Common myeloid progenitor, CD34-positive (primary cell): ENCODE results near the gene COL27A1.

Experiments
- CTCF ChIA-PET: fragments of 350-600 bp; sonication (Branson Sonifier 250); formaldehyde crosslinking; loops from one replicate; lab custom pipeline; 2021; ENCODE audit warnings: antibody characterized with exemption; lab: Charles Lee
- POLR2A ChIA-PET: fragments of 350-600 bp; sonication (Branson Sonifier 250); formaldehyde crosslinking; loops from one replicate; lab custom pipeline; 2021; ENCODE audit warnings: antibody characterized with exemption; lab: Charles Lee
- DNase-seq, 3 donors: peaks; one replicate each; pipeline versions ENCODE4 v3.0.0 to v3.0.0-alpha.2; 2013
- H3K27ac ChIP-seq, 2 experiments: 1 replicate in 1 of 2; 2 replicates in 1 of 2; pipeline ENCODE4 v1.7.0; 2013; ENCODE audit warnings: inconsistent platforms in 2 of 2, low read length in 2 of 2, mild to moderate bottlenecking in 2 of 2, low read depth in 1 of 2, moderate library complexity in 1 of 2; ENCODE audit not compliant: severe bottlenecking in 2 of 2, insufficient read depth in 1 of 2, poor library complexity in 1 of 2
- H3K27me3 ChIP-seq, 5 experiments: replicated peaks in 2 of 5; 1 replicate in 3 of 5; 2 replicates in 2 of 5; pipeline versions ENCODE4 v1.6.1 to v1.7.0; 2013; ENCODE audit warnings: low read length in 4 of 5, mild to moderate bottlenecking in 2 of 5, moderate library complexity in 2 of 5, inconsistent platforms in 1 of 5; ENCODE audit not compliant: insufficient read depth in 5 of 5, control insufficient read depth in 4 of 5
- H3K36me3 ChIP-seq, 4 experiments: 1 replicate in 2 of 4; 2 replicates in 2 of 4; pipeline versions ENCODE4 v1.6.1 to v1.7.0; 2013; ENCODE audit warnings: low read length in 3 of 4, control low read depth in 1 of 4, mild to moderate bottlenecking in 1 of 4; ENCODE audit not compliant: control insufficient read depth in 4 of 4, insufficient read depth in 4 of 4
- H3K4me1 ChIP-seq, 4 experiments: 1 replicate in 3 of 4; 2 replicates in 1 of 4; pipeline versions ENCODE4 v1.6.1 to v1.7.1; 2013; ENCODE audit warnings: low read length in 3 of 4, mild to moderate bottlenecking in 3 of 4, control low read depth in 1 of 4, inconsistent platforms in 1 of 4, moderate library complexity in 1 of 4; ENCODE audit not compliant: control insufficient read depth in 4 of 4, insufficient read depth in 4 of 4; ENCODE audit errors: control extremely low read depth in 1 of 4
- H3K4me3 ChIP-seq, 7 experiments: 1 replicate in 4 of 7; 2 replicates in 3 of 7; pipeline versions ENCODE4 v1.5.1 to v1.7.0; 2013; ENCODE audit warnings: mild to moderate bottlenecking in 7 of 7, low read length in 6 of 7, moderate library complexity in 6 of 7, inconsistent platforms in 2 of 7, low read depth in 2 of 7, control low read depth in 1 of 7; ENCODE audit not compliant: insufficient read depth in 4 of 7, control insufficient read depth in 1 of 7; ENCODE audit errors: extremely low read depth in 1 of 7
- H3K9me3 ChIP-seq, 5 experiments: 1 replicate in 4 of 5; 2 replicates in 1 of 5; pipeline versions ENCODE4 v1.6.1 to v1.7.1; 2013; ENCODE audit warnings: low read length in 4 of 5, mild to moderate bottlenecking in 2 of 5, inconsistent platforms in 1 of 5, low read depth in 1 of 5, moderate library complexity in 1 of 5; ENCODE audit not compliant: control insufficient read depth in 4 of 5, insufficient read depth in 2 of 5; ENCODE audit errors: control extremely low read depth in 1 of 5
- WGBS: methylation state at CpG from one replicate; pipeline ENCODE4 v1.1.5; 2013; ENCODE audit not compliant: insufficient coverage; 5-methylcytosine and 5-hydroxymethylcytosine counted together

COL27A1 gene

DNA sequence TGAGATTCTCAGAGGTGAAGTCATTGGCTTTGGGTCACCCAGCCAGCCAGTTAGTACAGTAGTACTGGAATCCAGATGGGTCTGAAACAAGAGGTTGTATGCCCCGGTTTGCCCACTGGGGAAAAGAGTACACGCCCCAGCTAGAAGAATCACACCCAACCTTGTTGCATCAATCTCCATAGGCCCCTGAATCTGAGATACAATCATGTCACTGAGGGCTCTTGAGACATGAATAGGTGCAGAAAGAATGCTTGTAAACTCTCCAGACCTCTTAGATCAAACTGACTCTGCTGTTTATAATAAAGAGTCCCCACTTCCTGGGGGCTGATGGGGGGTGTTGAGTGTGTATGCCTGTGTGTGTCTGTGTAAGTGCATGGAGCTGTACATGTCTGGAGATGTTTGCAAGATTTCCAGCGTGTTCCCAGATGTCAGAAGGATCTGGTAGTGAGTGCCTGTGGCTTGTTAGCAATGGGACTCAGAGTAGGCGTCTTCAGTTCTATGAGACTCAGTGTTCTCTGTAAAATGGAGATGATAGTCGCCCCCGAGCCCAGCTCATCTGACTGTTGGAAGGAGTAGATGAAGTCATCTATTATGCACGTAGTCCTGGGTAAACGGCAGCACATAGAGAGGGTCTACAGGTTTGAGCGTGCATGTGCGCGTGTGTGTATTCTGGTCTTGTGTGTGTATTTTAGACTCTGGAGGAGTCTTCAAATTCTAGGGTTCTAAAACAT, 48.2 kb downstream of the COL27A1 start:
- no peak overlapping the region for H3K4me3 ChIP-seq
- no peaks in the 10 kb centered on the region for H3K36me3 ChIP-seq
- POLR2A ChIA-PET = no interaction called here
- H3K27ac ChIP-seq = no peak overlapping the region
- H3K4me1 ChIP-seq = no peaks in the 10 kb centered on the region
- 97% methylated on average over 11 of the region's 11 CpGs for WGBS
- CTCF ChIA-PET = no interaction called here
- no peak for DNase-seq
- H3K27me3 ChIP-seq = peaks cover 0 to 1% (median 0%) of the 10 kb centered on the region in 5 experiments
- H3K9me3 ChIP-seq = no peaks in the 10 kb centered on the region

DNA sequence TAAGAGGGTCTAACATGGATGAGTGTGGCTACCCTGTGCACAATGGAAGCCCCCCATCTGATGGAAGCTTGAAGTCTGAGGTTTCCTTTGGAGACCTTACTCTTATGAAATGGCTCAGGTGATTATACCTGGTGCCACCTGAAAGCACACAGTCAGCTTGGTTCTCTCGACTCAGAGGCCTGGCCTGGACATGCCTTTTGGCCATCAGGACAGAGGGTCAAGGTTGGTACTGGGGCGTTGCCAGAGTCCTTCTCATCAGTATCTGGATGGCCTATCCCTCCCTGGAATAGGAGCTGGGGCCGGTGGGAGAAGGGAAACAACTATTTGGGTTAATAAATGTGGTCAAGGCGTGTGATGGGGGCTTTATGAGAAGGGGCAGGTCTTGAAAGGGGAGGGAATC, 48.9 kb downstream of the COL27A1 start:
- no peak for DNase-seq
- H3K36me3 ChIP-seq = no peaks in the 10 kb centered on the region
- ChIA-PET POLR2A (no interaction called here), CTCF (no interaction called here)
- no peak overlapping the region for H3K4me3 ChIP-seq
- H3K27me3 ChIP-seq = peaks cover 0 to 1% (median 0%) of the 10 kb centered on the region in 5 experiments
- H3K4me1 ChIP-seq = no peaks in the 10 kb centered on the region
- H3K9me3 ChIP-seq = no peaks in the 10 kb centered on the region
- no peak overlapping the region for H3K27ac ChIP-seq
- WGBS = 100% methylated on average over 3 of the region's 4 CpGs

DNA sequence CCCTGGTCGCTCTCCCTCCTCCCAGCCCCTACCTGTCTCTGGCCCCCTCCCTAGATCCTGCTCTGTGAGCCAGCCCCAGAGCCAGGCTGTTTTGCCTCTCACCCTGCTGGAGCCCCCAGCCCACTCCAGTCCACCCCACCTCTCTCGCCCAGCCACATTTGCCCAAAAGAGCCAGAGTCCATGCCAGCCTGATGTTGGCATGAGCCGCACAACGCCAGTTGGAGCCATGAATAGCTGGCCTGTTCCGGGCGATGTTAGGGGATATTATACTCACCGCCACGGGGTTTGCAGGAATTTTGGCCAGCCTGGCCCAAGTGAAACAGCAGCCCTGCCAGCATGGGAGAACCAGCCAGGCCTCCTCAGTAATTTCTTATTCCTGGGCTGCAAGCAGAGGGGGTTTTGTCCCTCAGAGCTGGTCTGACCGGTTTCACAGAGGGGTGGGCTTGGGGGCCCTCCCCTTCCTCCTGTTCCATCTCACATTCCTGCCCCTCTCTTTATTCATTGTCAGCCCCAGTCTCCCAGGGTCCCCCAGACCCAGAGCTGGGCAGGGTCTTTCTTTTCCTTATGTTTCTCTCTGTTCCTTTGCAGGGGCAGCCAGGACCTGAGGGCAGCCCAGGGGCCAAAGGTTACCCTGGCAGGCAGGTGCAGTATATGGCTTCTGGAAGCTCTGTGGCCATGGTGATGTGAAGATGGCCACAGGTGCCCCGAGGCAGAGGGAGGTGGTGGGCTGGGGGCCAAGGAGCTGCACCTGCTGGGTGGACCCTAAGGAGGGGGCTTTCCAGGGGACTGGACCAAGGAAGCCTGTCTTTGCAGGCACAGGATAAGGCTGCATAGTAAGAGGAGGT, 50.1 kb downstream of the COL27A1 start:
- Histone ChIP-seq H3K4me1 (no peaks in the 10 kb centered on the region), H3K27ac (no peak overlapping the region), H3K36me3 (no peaks in the 10 kb centered on the region), H3K4me3 (no peak overlapping the region), H3K27me3 (peaks cover 0 to 1% (median 0%) of the 10 kb centered on the region in 5 experiments), H3K9me3 (no peaks in the 10 kb centered on the region)
- ChIA-PET CTCF (no interaction called here), POLR2A (no interaction called here)
- WGBS = 95% methylated on average over 10 of the region's 10 CpGs
- DNase-seq = no peak

DNA sequence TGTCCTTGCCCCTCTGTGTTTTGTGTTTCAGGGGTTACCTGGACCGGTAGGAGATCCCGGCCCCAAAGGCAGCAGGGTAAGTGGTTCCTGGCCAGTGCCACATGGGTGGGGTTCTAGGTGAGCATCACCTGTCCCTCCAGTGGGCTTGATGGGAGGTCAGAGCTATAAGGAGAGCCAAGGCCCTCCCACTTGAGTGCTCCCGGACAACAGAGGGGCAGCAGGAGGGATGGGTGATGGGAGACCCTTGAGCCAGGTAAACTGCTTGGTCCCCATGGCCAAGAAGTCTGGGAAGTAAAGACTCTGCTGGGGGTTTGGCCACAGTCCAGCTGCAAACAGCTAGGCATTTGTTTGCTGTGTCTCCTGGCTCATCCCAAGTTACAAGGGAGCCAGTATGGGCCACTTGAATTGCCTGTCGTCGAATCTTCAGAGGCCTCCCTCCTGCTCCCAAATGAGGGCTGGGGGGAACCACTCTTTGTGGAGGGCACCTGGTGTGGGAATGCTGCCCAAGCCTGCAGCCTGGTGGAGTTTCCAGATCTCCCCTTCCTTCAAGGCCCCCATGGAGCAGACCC, 51.0 kb downstream of the COL27A1 start:
- H3K27me3 ChIP-seq = peaks cover 0 to 1% (median 0%) of the 10 kb centered on the region in 5 experiments
- ChIA-PET POLR2A (no interaction called here), CTCF (no interaction called here)
- no peak overlapping the region for H3K4me3 ChIP-seq
- 96% methylated on average over 4 of the region's 5 CpGs for WGBS
- H3K4me1 ChIP-seq = no peaks in the 10 kb centered on the region
- H3K27ac ChIP-seq = no peak overlapping the region
- no peak for DNase-seq
- no peaks in the 10 kb centered on the region for H3K9me3 ChIP-seq
- no peaks in the 10 kb centered on the region for H3K36me3 ChIP-seq

DNA sequence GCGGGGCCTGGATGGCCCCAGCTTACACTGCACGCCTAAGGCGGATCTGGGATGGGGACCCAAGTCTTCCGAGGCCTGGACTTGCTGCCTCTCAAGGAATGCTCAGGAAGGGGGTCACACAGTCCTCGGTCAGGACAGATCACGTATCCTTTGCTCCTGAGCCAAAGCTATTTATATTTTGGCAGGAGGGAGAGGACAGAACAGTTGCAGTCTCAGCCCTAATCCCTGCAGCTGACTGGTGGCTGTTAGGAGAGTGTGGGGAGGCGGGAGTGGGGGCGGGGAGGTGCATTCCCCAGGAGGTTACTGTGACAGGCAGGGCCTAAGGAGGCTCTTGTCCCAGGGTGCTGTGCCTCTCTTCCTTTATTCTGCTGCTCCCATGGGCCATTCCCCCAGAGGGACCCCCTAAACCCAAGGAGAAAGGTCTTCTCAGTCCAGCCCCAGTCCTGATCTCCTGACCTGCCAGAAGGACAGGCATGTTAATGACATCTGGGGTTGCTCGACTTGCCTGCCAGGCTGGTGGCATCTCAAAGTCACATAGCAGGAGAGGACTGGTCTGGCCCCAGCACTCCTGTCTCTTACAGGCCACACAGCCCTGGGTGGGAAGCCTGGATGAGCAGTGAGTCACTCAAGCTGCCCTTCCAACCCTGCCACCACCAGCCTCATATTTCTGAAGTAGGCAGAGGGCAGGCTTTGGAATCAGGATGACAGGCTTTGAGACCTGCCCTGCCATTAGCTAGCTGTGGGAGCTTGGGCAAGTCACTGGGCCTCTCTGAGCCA, 51.9 kb downstream of the COL27A1 start:
- no peaks in the 10 kb centered on the region for H3K36me3 ChIP-seq
- no peaks in the 10 kb centered on the region for H3K4me1 ChIP-seq
- ChIA-PET CTCF (no interaction called here), POLR2A (no interaction called here)
- WGBS = 100% methylated on average over 5 of the region's 9 CpGs
- no peaks in the 10 kb centered on the region for H3K27me3 ChIP-seq
- H3K4me3 ChIP-seq = no peak overlapping the region
- no peak overlapping the region for H3K27ac ChIP-seq
- H3K9me3 ChIP-seq = no peaks in the 10 kb centered on the region
- DNase-seq = no peak

DNA sequence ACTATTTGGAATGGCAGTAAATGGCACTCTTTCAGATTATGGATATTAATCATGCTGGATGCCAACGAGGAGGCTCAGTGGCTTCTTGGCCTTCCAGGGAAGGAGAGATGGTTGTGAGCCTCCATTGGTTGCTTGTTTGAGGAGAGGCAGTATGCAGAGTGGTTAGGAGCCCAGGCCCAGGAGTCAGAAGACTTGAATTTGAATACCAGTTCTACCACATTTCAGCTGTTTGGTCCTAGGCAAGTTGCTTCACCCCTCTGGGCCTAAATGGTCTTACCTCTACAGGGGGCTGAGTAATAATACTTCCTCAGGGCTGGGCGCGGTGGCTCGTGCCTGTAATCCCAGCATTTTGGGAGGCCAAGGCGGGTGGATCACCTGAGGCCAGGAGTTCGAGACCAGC, 52.5 kb downstream of the COL27A1 start:
- H3K27ac ChIP-seq = no peak overlapping the region
- H3K36me3 ChIP-seq = no peaks in the 10 kb centered on the region
- no peak overlapping the region for H3K4me3 ChIP-seq
- no peaks in the 10 kb centered on the region for H3K9me3 ChIP-seq
- no peak for DNase-seq
- ChIA-PET CTCF (no interaction called here), POLR2A (no interaction called here)
- H3K4me1 ChIP-seq = no peaks in the 10 kb centered on the region
- no peaks in the 10 kb centered on the region for H3K27me3 ChIP-seq
- WGBS = 100% methylated on average over 6 of the region's 6 CpGs
